ENCODE measurements around the gene SAA4.

The SAA4 gene

DNA sequence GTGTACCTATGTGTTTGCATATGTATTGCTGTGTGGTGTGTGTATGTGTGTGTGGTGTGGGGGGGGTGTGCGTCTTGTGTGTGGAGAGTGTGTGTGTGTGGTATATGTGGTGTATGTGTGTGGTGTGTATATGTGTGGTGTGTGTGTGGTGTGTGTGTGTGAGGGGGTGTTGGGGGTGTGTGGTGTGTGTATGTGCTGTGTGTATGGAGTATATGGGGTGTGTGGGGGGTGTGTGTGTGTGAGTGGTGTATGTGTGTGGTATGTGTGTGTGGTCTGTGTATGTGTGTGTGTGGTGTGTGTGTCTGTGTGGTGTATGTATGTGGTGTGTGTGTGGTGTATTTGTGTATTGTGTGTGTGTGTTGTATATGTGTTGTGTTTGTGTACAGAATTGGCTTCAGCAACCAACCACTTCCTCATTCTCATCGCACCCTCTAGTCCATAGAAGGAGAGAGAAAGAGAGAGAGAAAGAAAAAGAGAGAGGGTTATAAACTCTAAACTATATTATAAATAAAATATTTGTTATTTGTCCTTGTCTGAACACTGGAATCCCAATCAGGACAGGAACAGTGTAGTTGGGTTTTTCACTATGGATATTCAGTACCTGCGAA is 13.7 kb downstream of the SAA4 start:
- H3K4me1 ChIP-seq (ENCODE audit: insufficient read depth, low read length), result no peaks in the 10 kb centered on the region
- no peak for TF ChIP-seq EZH2 (IDR thresholded peaks at IDR 0.05; ENCODE audit: borderline replicate concordance, low read depth, low read length, severe bottlenecking)
- TF ChIP-seq, protein P1, sequence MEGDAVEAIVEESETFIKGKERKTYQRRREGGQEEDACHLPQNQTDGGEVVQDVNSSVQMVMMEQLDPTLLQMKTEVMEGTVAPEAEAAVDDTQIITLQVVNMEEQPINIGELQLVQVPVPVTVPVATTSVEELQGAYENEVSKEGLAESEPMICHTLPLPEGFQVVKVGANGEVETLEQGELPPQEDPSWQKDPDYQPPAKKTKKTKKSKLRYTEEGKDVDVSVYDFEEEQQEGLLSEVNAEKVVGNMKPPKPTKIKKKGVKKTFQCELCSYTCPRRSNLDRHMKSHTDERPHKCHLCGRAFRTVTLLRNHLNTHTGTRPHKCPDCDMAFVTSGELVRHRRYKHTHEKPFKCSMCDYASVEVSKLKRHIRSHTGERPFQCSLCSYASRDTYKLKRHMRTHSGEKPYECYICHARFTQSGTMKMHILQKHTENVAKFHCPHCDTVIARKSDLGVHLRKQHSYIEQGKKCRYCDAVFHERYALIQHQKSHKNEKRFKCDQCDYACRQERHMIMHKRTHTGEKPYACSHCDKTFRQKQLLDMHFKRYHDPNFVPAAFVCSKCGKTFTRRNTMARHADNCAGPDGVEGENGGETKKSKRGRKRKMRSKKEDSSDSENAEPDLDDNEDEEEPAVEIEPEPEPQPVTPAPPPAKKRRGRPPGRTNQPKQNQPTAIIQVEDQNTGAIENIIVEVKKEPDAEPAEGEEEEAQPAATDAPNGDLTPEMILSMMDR (IDR thresholded peaks at IDR 0.05; ENCODE audit: borderline replicate concordance, extremely low read depth, low read length, poor library complexity, severe bottlenecking), result no peak
- no peak overlapping the region for H3K4me3 ChIP-seq (ENCODE audit: low read depth in 1 of 2, low read length in 2 of 2)
- no peak for DNase-seq
- no peak overlapping the region for H3K4me2 ChIP-seq (ENCODE audit: insufficient read depth, low read length)
- no peak for ATAC-seq (ENCODE audit: insufficient read depth, low read depth)
- no peak overlapping the region for H3K27ac ChIP-seq (ENCODE audit: low read length)
- H2AFZ ChIP-seq (ENCODE audit: low read depth, low read length), result no peak overlapping the region
- peaks cover 7% of the 10 kb centered on the region for H3K9me3 ChIP-seq (ENCODE audit: insufficient read depth, low read length, severe bottlenecking)
- H3K9ac ChIP-seq (ENCODE audit: low read depth, low read length), result no peak overlapping the region
- H4K20me1 ChIP-seq (ENCODE audit: insufficient read depth, low read length), result no peaks in the 10 kb centered on the region
- H3K79me2 ChIP-seq (ENCODE audit: insufficient read depth, low read length), result no peaks in the 10 kb centered on the region
- no peaks in the 10 kb centered on the region for H3K36me3 ChIP-seq (ENCODE audit: insufficient read depth, low read length)
- H3K27me3 ChIP-seq (ENCODE audit: insufficient read depth, low read length, poor library complexity), result peaks cover 6% of the 10 kb centered on the region

DNA sequence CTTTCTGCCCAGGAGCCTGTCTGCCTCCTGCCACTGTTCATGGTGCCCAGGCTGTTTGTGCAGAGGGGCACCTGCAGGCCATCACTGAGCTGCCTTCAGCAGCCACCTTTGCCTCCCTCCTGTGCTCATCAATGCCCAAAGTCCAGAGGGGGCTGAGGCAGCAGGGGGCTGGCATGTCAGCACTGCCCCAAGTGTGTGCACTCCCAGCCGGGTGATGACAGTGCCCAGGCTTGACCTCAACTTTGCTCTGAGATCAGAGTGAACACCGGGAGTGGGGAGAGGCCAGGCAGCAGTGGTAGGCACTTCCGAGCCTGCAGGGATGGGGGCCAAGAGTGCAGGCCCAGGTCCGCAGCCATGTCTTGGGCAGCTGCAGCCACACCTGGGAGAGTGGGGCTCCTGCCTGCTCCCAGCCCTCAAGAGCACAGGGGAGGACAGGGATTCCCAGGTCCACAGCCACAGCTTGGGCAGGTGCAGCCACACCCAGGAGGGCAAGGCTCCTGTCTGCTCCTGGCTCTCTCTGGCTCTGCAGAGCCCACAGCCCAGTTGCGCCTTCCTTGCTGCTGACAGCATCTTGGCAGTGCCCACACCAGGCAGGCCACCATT is 15.2 kb downstream of the SAA4 start:
- DNase-seq (no peak), ATAC-seq (ENCODE audit: insufficient read depth, low read depth) (no peak)
- TF ChIP-seq, protein P1 (IDR thresholded peaks at IDR 0.05; ENCODE audit: borderline replicate concordance, extremely low read depth, low read length, poor library complexity, severe bottlenecking), result no peak
- no peak for TF ChIP-seq EZH2 (IDR thresholded peaks at IDR 0.05; ENCODE audit: borderline replicate concordance, low read depth, low read length, severe bottlenecking)
- Histone ChIP-seq H3K4me3 (ENCODE audit: low read depth in 1 of 2, low read length in 2 of 2) (no peak overlapping the region), H3K4me2 (ENCODE audit: insufficient read depth, low read length) (no peak overlapping the region), H3K9ac (ENCODE audit: low read depth, low read length) (no peak overlapping the region), H3K4me1 (ENCODE audit: insufficient read depth, low read length) (no peaks in the 10 kb centered on the region), H3K27ac (ENCODE audit: low read length) (no peak overlapping the region), H3K9me3 (ENCODE audit: insufficient read depth, low read length, severe bottlenecking) (peaks cover 7% of the 10 kb centered on the region), H3K79me2 (ENCODE audit: insufficient read depth, low read length) (no peaks in the 10 kb centered on the region), H2AFZ (ENCODE audit: low read depth, low read length) (no peak overlapping the region), H4K20me1 (ENCODE audit: insufficient read depth, low read length) (no peaks in the 10 kb centered on the region), H3K27me3 (ENCODE audit: insufficient read depth, low read length, poor library complexity) (peaks cover 3% of the 10 kb centered on the region), H3K36me3 (ENCODE audit: insufficient read depth, low read length) (no peaks in the 10 kb centered on the region)

DNA sequence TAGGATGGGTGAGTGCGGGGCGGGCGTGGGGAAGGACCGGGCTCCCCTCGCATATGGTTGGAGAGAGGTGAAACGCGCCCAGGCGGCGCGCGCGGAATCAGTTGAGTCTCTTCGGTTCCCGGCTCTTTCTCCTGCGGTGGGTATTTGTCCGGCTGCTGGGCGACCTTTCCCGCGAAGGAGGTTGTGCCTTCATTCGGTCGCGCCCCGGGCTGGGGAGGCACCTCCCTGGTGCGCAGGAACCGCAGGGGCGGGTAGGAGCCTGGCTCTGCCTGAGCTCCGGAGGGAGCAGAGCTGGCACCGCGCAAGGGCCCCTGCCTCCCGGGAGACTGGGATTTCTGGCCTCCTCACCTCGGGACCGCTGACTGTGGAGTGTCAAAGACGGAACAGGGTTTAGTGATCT is 27.5 kb downstream of the SAA4 start:
- Histone ChIP-seq H3K9ac (ENCODE audit: low read depth, low read length) (no peak overlapping the region), H3K27ac (ENCODE audit: low read length) (no peak overlapping the region), H3K36me3 (ENCODE audit: insufficient read depth, low read length) (no peaks in the 10 kb centered on the region), H3K4me3 (ENCODE audit: low read depth in 1 of 2, low read length in 2 of 2) (no peak overlapping the region), H3K9me3 (ENCODE audit: insufficient read depth, low read length, severe bottlenecking) (no peaks in the 10 kb centered on the region), H2AFZ (ENCODE audit: low read depth, low read length) (no peak overlapping the region), H3K79me2 (ENCODE audit: insufficient read depth, low read length) (no peaks in the 10 kb centered on the region), H3K4me1 (ENCODE audit: insufficient read depth, low read length) (no peaks in the 10 kb centered on the region), H3K27me3 (ENCODE audit: insufficient read depth, low read length, poor library complexity) (peaks cover 3% of the 10 kb centered on the region), H3K4me2 (ENCODE audit: insufficient read depth, low read length) (no peak overlapping the region), H4K20me1 (ENCODE audit: insufficient read depth, low read length) (no peaks in the 10 kb centered on the region)
- TF ChIP-seq, protein P1 (IDR thresholded peaks at IDR 0.05; ENCODE audit: borderline replicate concordance, extremely low read depth, low read length, poor library complexity, severe bottlenecking), result no peak
- no peak for TF ChIP-seq EZH2 (IDR thresholded peaks at IDR 0.05; ENCODE audit: borderline replicate concordance, low read depth, low read length, severe bottlenecking)
- no peak for DNase-seq
- no peak for ATAC-seq (ENCODE audit: insufficient read depth, low read depth)

Measured in DND-41 (cell line).